ENCODE data around the gene BRWD1. TPM values are rescaled to one million over a fixed set of nuclear protein-coding genes. Genes with fewer than 3 reads are reported as not detected.

Gene BRWD1
- total RNA-seq (2014; rRNA removed; shearing (Covaris generic); ENCODE audit: low replicate concordance), result 78.1 and 141 TPM in 2 replicates

DNA sequence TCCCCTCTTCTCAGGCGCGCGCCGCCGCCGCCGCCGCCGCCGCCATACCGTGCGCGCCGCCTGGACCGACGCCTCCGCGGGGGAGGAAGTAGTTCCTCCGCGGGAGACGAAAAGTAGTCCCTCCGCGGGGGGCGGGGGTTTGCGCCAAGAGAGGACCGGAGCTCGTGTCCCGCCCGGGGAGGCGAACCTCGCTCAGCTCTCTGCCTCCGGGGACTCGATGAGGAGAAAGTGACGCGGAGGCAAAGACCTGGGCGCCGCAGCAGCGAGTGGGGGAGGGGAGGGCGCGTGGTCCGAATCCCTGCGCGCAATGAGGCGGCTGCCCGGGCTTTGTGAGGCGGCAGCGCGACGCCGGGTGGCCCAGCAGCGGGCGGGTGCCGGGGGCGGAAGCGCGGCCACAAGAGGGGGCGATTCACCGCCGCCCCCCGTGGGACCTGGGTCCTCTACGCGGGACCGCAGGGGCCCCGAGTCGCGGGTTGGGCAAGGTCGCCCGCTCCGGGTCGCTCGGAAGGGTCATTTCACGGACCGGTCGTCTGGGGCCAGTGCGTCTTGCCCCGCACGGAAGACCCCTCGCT is at the start of gene BRWD1:
Gene BRWD1, minus strand, starts transcription at position 62 of the 572 bp plus-strand sequence. CDS start 141 bp downstream, outside the sequence.
- Histone ChIP-seq H3K4me3 (ENCODE audit: low read length) (peak within 1 kb of the TSS; percentile 74), H3K9me2 (replicated peaks; ENCODE audit: insufficient read depth, low read length) (no peaks in the 10 kb centered on the region), H2AFZ (ENCODE audit: low read length) (no peak within 1 kb of the TSS), H3K9ac (ENCODE audit: low read length) (peak within 1 kb of the TSS; percentile 95), H3K4me1 (ENCODE audit: low read length) (peaks cover 61% of the 10 kb centered on the region), H3K79me2 (ENCODE audit: low read length) (peaks cover 50% of the 10 kb centered on the region), H3K9me3 (ENCODE audit: low read length) (no peaks in the 10 kb centered on the region), H3K36me3 (ENCODE audit: insufficient read depth, low read length) (peaks cover 24% of the 10 kb centered on the region), H3K27ac (ENCODE audit: low read length) (peak within 1 kb of the TSS; percentile 99), H4K20me1 (ENCODE audit: insufficient read depth, low read depth, low read length) (peaks cover 12% of the 10 kb centered on the region), H3K4me2 (ENCODE audit: low read depth, low read length, poor library complexity, severe bottlenecking) (peak within 1 kb of the TSS; percentile 79), H3K27me3 (ENCODE audit: low read length) (no peaks in the 10 kb centered on the region)
- DNase-seq, result peak; percentile 97

DNA sequence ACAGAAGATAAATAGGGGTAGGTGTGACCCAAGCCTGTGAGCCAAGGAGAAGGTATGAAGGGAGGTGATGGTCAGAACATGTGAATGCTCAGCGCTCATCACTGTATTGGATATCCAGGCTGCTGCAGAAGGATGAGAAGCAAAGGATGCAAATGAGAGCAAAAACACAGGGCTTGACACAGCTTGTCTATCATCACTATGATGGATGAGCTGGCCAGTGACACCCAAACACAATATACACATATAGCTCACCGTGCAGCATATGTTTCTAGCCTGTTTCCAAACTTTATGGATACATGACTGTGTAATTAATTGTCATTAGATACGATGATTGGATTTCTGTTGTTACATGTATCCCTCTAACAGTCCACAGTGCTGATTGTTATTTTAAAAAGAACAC is 49.3 kb upstream of the BRWD1 start:
- no peak overlapping the region for H3K4me3 ChIP-seq (ENCODE audit: low read length)
- H3K4me2 ChIP-seq (ENCODE audit: low read depth, low read length, poor library complexity, severe bottlenecking), result no peak overlapping the region
- H3K27me3 ChIP-seq (ENCODE audit: low read length), result no peaks in the 10 kb centered on the region
- H3K4me1 ChIP-seq (ENCODE audit: low read length), result no peaks in the 10 kb centered on the region
- no peaks in the 10 kb centered on the region for H3K9me3 ChIP-seq (ENCODE audit: low read length)
- H3K36me3 ChIP-seq (ENCODE audit: insufficient read depth, low read length), result no peaks in the 10 kb centered on the region
- no peaks in the 10 kb centered on the region for H3K9me2 ChIP-seq (replicated peaks; ENCODE audit: insufficient read depth, low read length)
- no peaks in the 10 kb centered on the region for H4K20me1 ChIP-seq (ENCODE audit: insufficient read depth, low read depth, low read length)
- H3K9ac ChIP-seq (ENCODE audit: low read length), result no peak overlapping the region
- no peak overlapping the region for H3K27ac ChIP-seq (ENCODE audit: low read length)
- H3K79me2 ChIP-seq (ENCODE audit: low read length), result no peaks in the 10 kb centered on the region
- no peak for DNase-seq
- H2AFZ ChIP-seq (ENCODE audit: low read length), result no peak overlapping the region

DNA sequence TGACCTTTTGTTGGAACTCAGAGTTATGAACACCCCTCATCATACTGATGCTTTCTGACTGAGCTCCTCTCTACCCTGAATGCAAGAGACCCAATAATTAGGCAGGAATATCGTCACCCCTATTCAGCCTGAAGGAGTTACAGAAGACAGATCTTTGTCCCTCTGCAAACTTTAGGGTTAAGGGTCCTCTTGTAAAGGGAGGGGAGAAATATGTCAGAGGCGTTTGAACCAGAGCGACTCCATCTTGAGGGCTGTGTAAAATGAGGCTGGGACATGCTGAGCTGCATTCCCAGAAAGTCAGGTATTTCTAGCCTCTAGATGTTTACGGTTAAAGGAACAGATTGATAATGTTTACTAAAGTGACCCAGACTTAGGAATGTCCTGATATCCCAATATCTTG is 46.0 kb upstream of the BRWD1 start:
- Histone ChIP-seq H4K20me1 (ENCODE audit: insufficient read depth, low read depth, low read length) (no peaks in the 10 kb centered on the region), H3K4me2 (ENCODE audit: low read depth, low read length, poor library complexity, severe bottlenecking) (no peak overlapping the region), H3K9me2 (replicated peaks; ENCODE audit: insufficient read depth, low read length) (no peaks in the 10 kb centered on the region), H3K79me2 (ENCODE audit: low read length) (no peaks in the 10 kb centered on the region), H3K4me1 (ENCODE audit: low read length) (no peaks in the 10 kb centered on the region), H3K9me3 (ENCODE audit: low read length) (no peaks in the 10 kb centered on the region), H3K9ac (ENCODE audit: low read length) (no peak overlapping the region), H2AFZ (ENCODE audit: low read length) (no peak overlapping the region), H3K4me3 (ENCODE audit: low read length) (no peak overlapping the region), H3K36me3 (ENCODE audit: insufficient read depth, low read length) (no peaks in the 10 kb centered on the region), H3K27ac (ENCODE audit: low read length) (no peak overlapping the region), H3K27me3 (ENCODE audit: low read length) (no peaks in the 10 kb centered on the region)
- DNase-seq, result no peak

DNA sequence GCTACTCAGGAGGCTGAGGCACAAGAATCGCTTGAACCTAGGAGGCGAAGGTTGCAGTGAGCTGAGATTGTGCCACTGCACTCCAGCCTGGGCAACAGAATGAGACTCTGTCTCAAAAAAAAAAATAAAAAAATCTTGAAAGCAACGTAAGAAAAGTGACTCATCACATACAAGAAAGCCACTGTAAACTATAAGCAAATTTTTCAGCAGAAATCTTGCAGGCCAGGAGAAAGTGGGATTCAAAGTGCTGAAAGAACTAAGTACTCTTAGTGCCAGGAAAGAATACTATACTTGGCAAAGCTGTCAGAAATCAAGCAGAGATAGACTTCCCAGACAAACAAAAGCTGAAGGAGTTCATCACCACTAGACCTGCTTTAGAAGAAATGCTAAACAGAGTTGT is 39.9 kb upstream of the BRWD1 start:
- DNase-seq, result no peak

DNA sequence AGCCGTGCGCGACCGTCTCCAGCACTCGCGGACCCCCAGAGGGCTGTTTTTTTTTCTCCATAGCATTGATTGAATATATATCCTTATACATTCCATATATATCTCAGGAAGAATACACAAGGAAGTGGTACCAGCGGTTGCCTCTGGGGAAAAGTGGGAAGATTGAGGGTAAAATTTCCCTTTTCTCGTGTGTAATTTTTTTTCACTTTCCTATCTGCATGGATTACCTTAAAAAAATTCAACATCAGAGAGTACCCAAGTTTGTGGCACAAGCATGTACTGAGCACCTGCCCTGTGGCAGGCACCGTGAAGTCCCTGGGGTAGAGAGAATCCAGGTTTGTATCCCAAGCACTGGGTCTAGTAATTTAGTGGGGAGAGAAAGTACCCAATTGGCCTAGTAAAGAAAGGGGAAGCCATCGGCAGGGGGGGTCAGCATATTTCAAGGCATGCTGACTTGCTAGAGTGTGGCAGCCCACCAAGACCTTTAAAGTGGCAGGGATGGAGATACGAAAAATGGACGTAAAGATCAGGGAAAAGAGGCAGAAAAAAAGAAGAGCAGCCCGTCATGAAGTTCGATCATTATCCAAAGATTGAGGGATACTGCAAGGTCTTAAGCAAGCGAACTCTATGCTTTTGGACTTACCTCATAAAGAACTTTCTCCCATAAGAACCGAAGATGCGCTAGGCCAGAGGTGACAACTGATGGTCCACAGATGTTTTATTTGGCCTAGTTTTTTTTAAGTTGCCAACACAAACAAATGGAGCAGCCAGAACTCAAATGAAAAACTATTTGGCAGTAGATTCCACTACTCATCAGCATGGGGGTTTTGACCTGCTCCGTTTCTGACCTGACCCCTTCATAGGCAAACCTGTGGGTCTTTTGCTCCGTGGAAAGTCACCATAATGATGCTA is 36.9 kb upstream of the BRWD1 start:
- DNase-seq, result no peak
- Histone ChIP-seq H3K27me3 (ENCODE audit: low read length) (no peaks in the 10 kb centered on the region), H3K27ac (ENCODE audit: low read length) (peak overlapping the region; percentile 87), H2AFZ (ENCODE audit: low read length) (no peak overlapping the region), H3K4me3 (ENCODE audit: low read length) (peak overlapping the region; percentile 80), H3K9me2 (replicated peaks; ENCODE audit: insufficient read depth, low read length) (no peaks in the 10 kb centered on the region), H4K20me1 (ENCODE audit: insufficient read depth, low read depth, low read length) (peaks cover 27% of the 10 kb centered on the region; the same call in 1 of the 2 replicates), H3K4me1 (ENCODE audit: low read length) (peaks cover 33% of the 10 kb centered on the region), H3K79me2 (ENCODE audit: low read length) (peaks cover 31% of the 10 kb centered on the region), H3K36me3 (ENCODE audit: insufficient read depth, low read length) (peaks cover 30% of the 10 kb centered on the region), H3K9me3 (ENCODE audit: low read length) (no peaks in the 10 kb centered on the region), H3K9ac (ENCODE audit: low read length) (peak overlapping the region; percentile 88), H3K4me2 (ENCODE audit: low read depth, low read length, poor library complexity, severe bottlenecking) (peak overlapping the region; percentile 82)

More for the DNA sequence above, 39.9 kb upstream of the BRWD1 start:
- Histone ChIP-seq H3K27ac (ENCODE audit: low read length) (no peak overlapping the region), H3K9me3 (ENCODE audit: low read length) (no peaks in the 10 kb centered on the region), H2AFZ (ENCODE audit: low read length) (no peak overlapping the region), H3K36me3 (ENCODE audit: insufficient read depth, low read length) (peaks cover under 1% of the 10 kb centered on the region), H3K9me2 (replicated peaks; ENCODE audit: insufficient read depth, low read length) (no peaks in the 10 kb centered on the region), H4K20me1 (ENCODE audit: insufficient read depth, low read depth, low read length) (no peaks in the 10 kb centered on the region; the same call in 1 of the 2 replicates), H3K9ac (ENCODE audit: low read length) (no peak overlapping the region), H3K4me3 (ENCODE audit: low read length) (no peak overlapping the region), H3K27me3 (ENCODE audit: low read length) (no peaks in the 10 kb centered on the region), H3K4me1 (ENCODE audit: low read length) (peaks cover 11% of the 10 kb centered on the region), H3K79me2 (ENCODE audit: low read length) (peaks cover 2% of the 10 kb centered on the region), H3K4me2 (ENCODE audit: low read depth, low read length, poor library complexity, severe bottlenecking) (no peak overlapping the region)

DNA sequence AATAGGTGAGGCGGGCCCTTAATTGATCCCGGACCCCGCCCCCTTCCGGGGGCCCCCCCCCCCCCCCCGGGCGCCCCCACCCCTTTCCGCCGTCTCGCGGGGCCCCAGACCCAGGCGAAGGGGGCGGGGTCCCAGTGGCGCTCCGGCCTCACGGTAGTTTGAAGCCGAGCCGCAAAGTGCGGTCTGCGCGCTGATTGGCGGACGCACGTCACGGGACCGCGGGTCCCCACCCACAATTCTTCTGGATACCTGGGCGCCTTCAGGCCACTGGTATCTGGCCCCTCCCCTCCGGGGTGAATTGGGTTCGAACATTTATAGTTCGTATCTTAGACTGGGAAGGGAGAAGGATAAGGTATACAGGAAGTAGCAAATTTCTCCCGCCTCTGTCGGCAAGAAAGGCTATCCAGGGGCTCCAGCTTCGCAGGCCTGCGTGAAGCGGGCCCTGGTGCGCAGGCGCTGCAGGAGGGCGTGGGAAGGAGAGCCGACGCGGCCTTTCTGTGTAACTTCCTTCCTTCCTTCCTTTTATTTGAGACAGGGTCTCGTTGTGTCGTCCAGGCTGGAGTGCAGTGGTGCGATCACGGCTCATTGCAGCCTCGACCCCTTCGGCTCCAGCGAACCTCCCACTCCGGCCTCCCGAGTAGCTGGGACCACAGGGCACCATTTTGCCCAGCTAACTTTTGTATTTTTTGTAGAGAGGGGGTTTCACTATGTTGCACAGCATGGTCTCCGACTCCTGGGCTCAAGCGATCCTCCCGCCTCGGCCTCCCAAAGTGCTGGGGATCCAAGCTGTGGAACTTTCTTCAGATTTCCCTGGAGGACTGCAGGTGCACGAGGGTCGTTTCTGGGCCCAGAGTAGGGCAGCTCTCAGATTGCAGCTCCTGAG is 36.0 kb upstream of the BRWD1 start:
- peak overlapping the region; percentile 88 for H3K9ac ChIP-seq (ENCODE audit: low read length)
- peak overlapping the region; percentile 87 for H3K27ac ChIP-seq (ENCODE audit: low read length)
- no peaks in the 10 kb centered on the region for H3K9me2 ChIP-seq (replicated peaks; ENCODE audit: insufficient read depth, low read length)
- H3K36me3 ChIP-seq (ENCODE audit: insufficient read depth, low read length), result peaks cover 39% of the 10 kb centered on the region
- peak overlapping the region; percentile 80 for H3K4me3 ChIP-seq (ENCODE audit: low read length)
- H3K9me3 ChIP-seq (ENCODE audit: low read length), result no peaks in the 10 kb centered on the region
- H3K4me2 ChIP-seq (ENCODE audit: low read depth, low read length, poor library complexity, severe bottlenecking), result peak overlapping the region; percentile 82
- peaks cover 42% of the 10 kb centered on the region for H3K4me1 ChIP-seq (ENCODE audit: low read length)
- peak; percentile 99 for DNase-seq
- H3K79me2 ChIP-seq (ENCODE audit: low read length), result peaks cover 39% of the 10 kb centered on the region
- H2AFZ ChIP-seq (ENCODE audit: low read length), result peak overlapping the region; percentile 79; the same call in 1 of the 2 replicates
- H4K20me1 ChIP-seq (ENCODE audit: insufficient read depth, low read depth, low read length), result peaks cover 29% of the 10 kb centered on the region; the same call in 1 of the 2 replicates
- no peaks in the 10 kb centered on the region for H3K27me3 ChIP-seq (ENCODE audit: low read length)

DNA sequence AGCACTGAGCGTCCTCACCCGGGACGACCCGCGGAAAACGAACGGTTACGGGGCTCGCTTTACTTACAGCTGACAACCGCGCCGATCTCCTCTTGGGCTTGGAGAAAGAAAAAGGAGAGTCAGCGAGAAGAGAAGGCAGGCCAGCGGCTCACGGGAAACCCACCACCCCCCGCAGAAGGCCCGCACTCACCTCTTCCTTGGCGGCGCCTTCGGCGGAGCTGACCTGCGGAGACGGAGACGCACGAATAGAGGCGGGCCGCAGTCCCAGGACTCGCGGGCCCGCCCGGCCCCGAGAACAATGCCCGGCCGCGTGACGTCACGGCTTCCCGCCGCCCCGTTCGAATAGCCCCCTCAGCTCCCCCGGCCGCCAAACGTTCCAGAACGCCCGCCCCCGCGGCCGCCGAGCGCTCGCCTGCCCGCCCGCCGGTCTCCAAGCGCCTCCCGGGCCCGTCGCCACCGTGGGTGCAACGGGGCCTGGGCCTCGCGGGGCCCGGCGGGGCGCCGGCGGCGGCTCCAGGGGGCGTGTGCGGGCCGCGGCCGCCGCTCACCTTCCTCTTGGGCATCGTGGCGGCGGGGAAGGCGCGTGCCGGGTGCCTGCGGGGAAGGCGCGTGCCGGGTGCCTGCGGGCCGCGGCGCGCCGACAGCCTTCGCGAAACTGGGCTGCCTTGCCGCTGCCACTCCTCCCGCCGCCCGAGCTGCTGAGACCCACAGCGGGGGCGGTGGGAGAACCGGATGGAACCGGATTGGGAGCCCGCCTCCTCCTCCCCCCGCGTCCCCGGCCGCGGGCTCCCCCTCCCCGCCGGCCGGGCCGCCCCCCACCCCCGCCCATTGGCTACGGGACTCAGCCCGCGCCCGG is 35.2 kb upstream of the BRWD1 start, which contains the start of gene HMGN1:
Gene HMGN1, minus strand, starts transcription at position 734 of the 856 bp plus-strand sequence. Its CDS starts 171 bp downstream, at position 563.
- DNase-seq, result peak; percentile 87
- no peaks in the 10 kb centered on the region for H3K9me2 ChIP-seq (replicated peaks; ENCODE audit: insufficient read depth, low read length)
- peak within 1 kb of the TSS; percentile 90 for H3K4me2 ChIP-seq (ENCODE audit: low read depth, low read length, poor library complexity, severe bottlenecking)
- peak within 1 kb of the TSS; percentile 98 for H3K4me3 ChIP-seq (ENCODE audit: low read length)
- peak within 1 kb of the TSS; percentile 94 for H3K27ac ChIP-seq (ENCODE audit: low read length)
- no peaks in the 10 kb centered on the region for H3K9me3 ChIP-seq (ENCODE audit: low read length)
- H2AFZ ChIP-seq (ENCODE audit: low read length), result peak within 1 kb of the TSS; percentile 79; the same call in 1 of the 2 replicates
- peaks cover 29% of the 10 kb centered on the region; the same call in 1 of the 2 replicates for H4K20me1 ChIP-seq (ENCODE audit: insufficient read depth, low read depth, low read length)
- peaks cover 43% of the 10 kb centered on the region for H3K4me1 ChIP-seq (ENCODE audit: low read length)
- no peaks in the 10 kb centered on the region for H3K27me3 ChIP-seq (ENCODE audit: low read length)
- H3K36me3 ChIP-seq (ENCODE audit: insufficient read depth, low read length), result peaks cover 46% of the 10 kb centered on the region
- peaks cover 40% of the 10 kb centered on the region for H3K79me2 ChIP-seq (ENCODE audit: low read length)
- H3K9ac ChIP-seq (ENCODE audit: low read length), result peak within 1 kb of the TSS; percentile 98

Data from Karpas-422 (cell line).